ENCODE measurements around the gene WNT3A. TPM values are rescaled to one million over a fixed set of nuclear protein-coding genes. Genes with fewer than 3 reads are reported as not detected.

Gene WNT3A
- total and polyA plus RNA-seq, 2 of the 4 experiments (the other 2 are of a cell fraction), result not detected

DNA sequence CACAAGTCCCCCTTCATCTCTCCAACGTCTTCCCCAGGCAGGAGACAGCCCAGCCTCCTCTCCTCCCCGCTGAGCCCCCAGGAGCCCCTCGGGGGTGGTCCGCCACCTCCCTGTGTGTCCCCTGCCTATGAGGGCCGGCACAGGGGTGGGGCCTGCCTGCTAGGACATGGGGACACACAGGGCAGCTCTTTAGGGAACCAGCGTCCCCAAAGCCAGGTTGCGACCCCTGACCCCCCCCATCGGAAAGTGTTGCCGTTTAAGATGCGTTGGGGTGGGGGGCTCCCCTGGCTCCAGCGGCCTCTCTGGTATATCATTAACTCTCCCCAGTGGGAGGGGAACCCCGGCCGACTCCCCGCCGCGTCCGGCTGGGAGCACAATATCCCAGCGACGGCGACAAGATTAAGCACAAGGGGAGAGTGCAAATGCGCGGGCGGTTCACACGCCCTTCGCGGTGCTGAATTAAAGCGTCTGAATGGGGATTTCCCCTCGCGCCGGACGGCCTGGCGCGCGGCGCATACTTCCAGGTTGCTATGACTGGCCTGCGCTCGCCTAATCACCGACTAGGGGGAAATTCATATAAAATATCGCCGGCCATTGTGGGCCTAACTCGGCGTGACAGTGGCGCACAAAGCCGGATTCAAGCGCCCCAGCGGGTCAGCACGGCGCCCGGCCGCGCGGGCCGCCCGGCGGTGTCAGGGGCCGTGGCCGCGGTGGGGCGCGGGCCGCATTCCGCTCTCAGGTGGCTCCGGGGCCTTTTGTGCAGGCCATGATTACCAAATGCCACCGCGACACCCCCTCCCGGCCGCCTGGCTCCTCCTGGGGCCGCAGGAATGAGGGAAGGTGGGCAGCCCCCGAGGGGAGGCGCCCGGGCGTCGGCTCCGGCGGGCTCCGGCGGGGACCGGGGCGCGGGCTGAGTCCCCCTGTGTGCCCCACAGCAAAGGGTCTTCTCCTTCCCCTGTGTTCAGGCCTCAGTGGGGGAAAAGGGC lies 30.9 kb downstream of the WNT3A start:
- Histone ChIP-seq H2BK20ac (ENCODE audit: low read depth, low read length) (no peak overlapping the region), H4K91ac (ENCODE audit: insufficient read depth, low read depth, low read length) (no peak overlapping the region), H3K36me3 (ENCODE audit: control insufficient read depth, insufficient read depth, low read length) (no peaks in the 10 kb centered on the region), H3K23ac (ENCODE audit: low read depth, low read length) (no peak overlapping the region), H3K27ac (ENCODE audit: insufficient read depth, low read length) (no peak overlapping the region), H3K18ac (ENCODE audit: low read depth, low read length) (no peak overlapping the region), H4K8ac (ENCODE audit: low read depth in 2 of 2, low read length in 2 of 2) (no peak overlapping the region), H3K56ac (ENCODE audit: extremely low read depth, insufficient read depth, low read length) (no peak overlapping the region), H3K4me2 (ENCODE audit: low read depth, low read length) (peak overlapping the region; percentile 22; the same call in 1 of the 2 replicates), H3K79me1 (ENCODE audit: low read depth in 1 of 2, low read length in 2 of 2) (no peaks in the 10 kb centered on the region), H3K9me1 (ENCODE audit: insufficient read depth, low read length) (no peaks in the 10 kb centered on the region), H3K4me1 (ENCODE audit: control insufficient read depth, insufficient read depth, low read length) (no peaks in the 10 kb centered on the region), H3K4me3 (ENCODE audit: insufficient read depth, low read depth, low read length) (no peak overlapping the region), H2AFZ (replicated peaks; ENCODE audit: low read length, poor library complexity) (peak overlapping the region; percentile 63), H3K27me3 (ENCODE audit: control insufficient read depth, insufficient read depth, low read length) (peaks cover 40% of the 10 kb centered on the region), H4K5ac (ENCODE audit: low read depth, low read length) (no peak overlapping the region), H3K9me3 (ENCODE audit: control insufficient read depth, insufficient read depth, low read length) (no peaks in the 10 kb centered on the region), H3K14ac (replicated peaks; ENCODE audit: low read depth, low read length) (no peak overlapping the region), H2BK15ac (ENCODE audit: low read depth, low read length) (no peak overlapping the region), H3K4ac (ENCODE audit: low read depth, low read length) (no peak overlapping the region), H4K20me1 (ENCODE audit: insufficient read depth, low read length) (no peaks in the 10 kb centered on the region), H3K9ac (ENCODE audit: low read depth, low read length) (no peak overlapping the region), H2AK9ac (replicated peaks; ENCODE audit: low read depth, low read length, poor library complexity) (no peak overlapping the region), H2BK120ac (ENCODE audit: low read depth, low read length) (no peak overlapping the region), H2BK5ac (ENCODE audit: low read depth, low read length, poor library complexity, severe bottlenecking) (no peak overlapping the region), H2AK5ac (ENCODE audit: low read depth, low read length) (no peak overlapping the region)
- DNase-seq (peak; percentile 19), ATAC-seq (ENCODE audit: low read depth) (peak; percentile 68)
- in situ Hi-C loops (cut with MboI; ENCODE audit: low sequenced_read_pairs), result no loop called here
- WGBS, 2 experiments (ENCODE audit: extremely low coverage in 2 of 2, insufficient read length in 1 of 2), result 2% methylated on average over 16 of the region's 80 CpGs; no CpG with 5 or more reads in 1 of the 2 experiments
- intact Hi-C loops (cut with micrococcal nuclease), result no loop called here
- dilution Hi-C loops (cut with HindIII; ENCODE audit: low sequenced_read_pairs, unreplicated experiment), result no loop called here
- POLR2A ChIA-PET (ENCODE audit: unreplicated experiment), result no interaction called here
- CTCF ChIA-PET, result no interaction called here
- no TSS peak for BruUV-seq (replicated peaks)
- TF ChIP-seq, protein P1, sequence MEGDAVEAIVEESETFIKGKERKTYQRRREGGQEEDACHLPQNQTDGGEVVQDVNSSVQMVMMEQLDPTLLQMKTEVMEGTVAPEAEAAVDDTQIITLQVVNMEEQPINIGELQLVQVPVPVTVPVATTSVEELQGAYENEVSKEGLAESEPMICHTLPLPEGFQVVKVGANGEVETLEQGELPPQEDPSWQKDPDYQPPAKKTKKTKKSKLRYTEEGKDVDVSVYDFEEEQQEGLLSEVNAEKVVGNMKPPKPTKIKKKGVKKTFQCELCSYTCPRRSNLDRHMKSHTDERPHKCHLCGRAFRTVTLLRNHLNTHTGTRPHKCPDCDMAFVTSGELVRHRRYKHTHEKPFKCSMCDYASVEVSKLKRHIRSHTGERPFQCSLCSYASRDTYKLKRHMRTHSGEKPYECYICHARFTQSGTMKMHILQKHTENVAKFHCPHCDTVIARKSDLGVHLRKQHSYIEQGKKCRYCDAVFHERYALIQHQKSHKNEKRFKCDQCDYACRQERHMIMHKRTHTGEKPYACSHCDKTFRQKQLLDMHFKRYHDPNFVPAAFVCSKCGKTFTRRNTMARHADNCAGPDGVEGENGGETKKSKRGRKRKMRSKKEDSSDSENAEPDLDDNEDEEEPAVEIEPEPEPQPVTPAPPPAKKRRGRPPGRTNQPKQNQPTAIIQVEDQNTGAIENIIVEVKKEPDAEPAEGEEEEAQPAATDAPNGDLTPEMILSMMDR (conservative IDR thresholded peaks at IDR 0.05; ENCODE audit: low read depth, low read length), result no peak
- no peak for TF ChIP-seq BHLHE40 (IDR thresholded peaks at IDR 0.05; ENCODE audit: low read depth, low read length)
- TF ChIP-seq MAFK (IDR thresholded peaks at IDR 0.05; ENCODE audit: low read depth, low read length), result no peak
- TF ChIP-seq CHD1 (IDR thresholded peaks at IDR 0.05; ENCODE audit: low read depth, low read length), result no peak
- no peak for TF ChIP-seq RAD21 (IDR thresholded peaks at IDR 0.05; ENCODE audit: low read length)
- TF ChIP-seq RCOR1 (IDR thresholded peaks at IDR 0.05; ENCODE audit: insufficient replicate concordance, low read length), result no peak
- no peak for TF ChIP-seq FOS (IDR thresholded peaks at IDR 0.05; ENCODE audit: low read depth, low read length)
- no peak for TF ChIP-seq MXI1 (IDR thresholded peaks at IDR 0.05; ENCODE audit: borderline replicate concordance, low read depth, low read length)
- TF ChIP-seq, protein P2, sequence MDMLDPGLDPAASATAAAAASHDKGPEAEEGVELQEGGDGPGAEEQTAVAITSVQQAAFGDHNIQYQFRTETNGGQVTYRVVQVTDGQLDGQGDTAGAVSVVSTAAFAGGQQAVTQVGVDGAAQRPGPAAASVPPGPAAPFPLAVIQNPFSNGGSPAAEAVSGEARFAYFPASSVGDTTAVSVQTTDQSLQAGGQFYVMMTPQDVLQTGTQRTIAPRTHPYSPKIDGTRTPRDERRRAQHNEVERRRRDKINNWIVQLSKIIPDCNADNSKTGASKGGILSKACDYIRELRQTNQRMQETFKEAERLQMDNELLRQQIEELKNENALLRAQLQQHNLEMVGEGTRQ (IDR thresholded peaks at IDR 0.05; ENCODE audit: low read depth, low read length), result no peak
